SJSA1 (cell line): ENCODE measurements around the gene MAD1L1. TPM values are rescaled to one million over a fixed set of nuclear protein-coding genes. Genes with fewer than 3 reads are reported as not detected.

Source experiments
- DNase-seq, 2 experiments: peaks; one replicate each; pipeline ENCODE4 v3.0.0-alpha.2; 2015 to 2020; ENCODE audit warnings: low spot score in 2 of 2, low read depth in 1 of 2
- H3K27ac ChIP-seq: fragments of 250-450 bp; sonication (Bioruptor Pico); 2 replicates; pipeline ENCODE4 v1.5.1; 2020; ENCODE audit warnings: mild to moderate bottlenecking, moderate library complexity
- H3K27me3 ChIP-seq: fragments of 250-450 bp; sonication (Bioruptor Pico); replicated peaks from 2 replicates; pipeline ENCODE4 v1.5.1; 2020; ENCODE audit warnings: mild to moderate bottlenecking, moderate library complexity
- H3K36me3 ChIP-seq: fragments of 250-450 bp; sonication (Bioruptor Pico); 2 replicates; pipeline ENCODE4 v1.5.1; 2020; ENCODE audit warnings: mild to moderate bottlenecking
- H3K4me1 ChIP-seq: fragments of 250-450 bp; sonication (Bioruptor Pico); replicated peaks from 2 replicates; pipeline ENCODE4 v1.6.1; 2021; ENCODE audit warnings: mild to moderate bottlenecking
- H3K4me3 ChIP-seq: fragments of 250-450 bp; sonication (Bioruptor Pico); 2 replicates; pipeline ENCODE4 v1.5.1; 2020; ENCODE audit warnings: mild to moderate bottlenecking
- H3K9me3 ChIP-seq: fragments of 250-450 bp; sonication (Bioruptor Pico); replicated peaks from 2 replicates; pipeline ENCODE4 v1.5.1; 2020; ENCODE audit warnings: mild to moderate bottlenecking
- total RNA-seq: library from RNA; depleted of rRNA; stranded (reverse); fragments of >200 nt; shearing (Covaris generic); gene quantifications from 2 replicates; pipeline ENCODE4 v1.2.3, GENCODE V29; 2014; rRNA removed

MAD1L1 gene
- 44.0 and 114 TPM in 2 replicates for total RNA-seq

- H3K36me3 ChIP-seq: peaks cover 73% of the 10 kb centered on the region
- peak within 1 kb of the TSS; percentile 39 for H3K27ac ChIP-seq
- peaks cover 14% of the 10 kb centered on the region for H3K4me1 ChIP-seq
- peak; percentile 88 to 92 for DNase-seq
- H3K4me3 ChIP-seq: peak within 1 kb of the TSS; percentile 73
- H3K27me3 ChIP-seq: no peaks in the 10 kb centered on the region
- H3K9me3 ChIP-seq: no peaks in the 10 kb centered on the region
Observed at GRCh38 chr7:2232766-2233520, at the start of gene MAD1L1. MAD1L1 (minus strand) TSS chr7:2232945; CDS start chr7:2230133, 2,812 bp downstream.

DNA sequence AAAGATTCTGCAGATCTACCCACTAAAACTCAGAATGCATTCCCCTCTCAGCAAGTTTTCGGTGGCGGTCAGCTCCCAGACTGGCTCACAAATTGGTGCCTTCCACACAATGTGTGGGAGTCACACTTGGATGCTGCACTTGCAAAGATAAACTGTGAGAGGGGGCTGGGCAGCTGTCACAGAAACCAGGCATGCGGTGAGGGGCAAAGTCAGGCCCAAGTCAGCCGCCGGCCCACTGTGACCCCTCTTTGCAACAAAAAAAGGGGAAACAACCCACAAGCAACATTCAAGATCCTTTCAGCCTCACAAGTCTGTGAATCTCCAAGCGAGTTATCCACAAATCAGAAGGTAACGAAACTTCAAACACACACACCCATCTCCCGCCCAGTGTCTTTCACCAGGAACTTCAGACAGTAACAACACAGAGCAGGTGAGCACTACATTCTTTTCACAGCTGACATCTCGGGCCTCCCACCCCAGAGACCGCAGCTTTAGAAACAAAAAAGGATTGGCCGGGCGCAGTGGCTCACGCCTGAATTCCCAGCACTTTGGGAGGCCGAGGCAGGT is 49.5 kb upstream of the MAD1L1 start:
- H3K27ac ChIP-seq: no peak overlapping the region
- H3K4me3 ChIP-seq: no peak overlapping the region
- H3K27me3 ChIP-seq: no peaks in the 10 kb centered on the region
- H3K36me3 ChIP-seq: no peaks in the 10 kb centered on the region
- H3K4me1 ChIP-seq: no peaks in the 10 kb centered on the region
- no peaks in the 10 kb centered on the region for H3K9me3 ChIP-seq
- DNase-seq: no peak

GRCh38 chr7:2281541-2281940 is 48.8 kb upstream of the MAD1L1 start:
- Histone ChIP-seq H3K9me3 (no peaks in the 10 kb centered on the region), H3K27ac (no peak overlapping the region), H3K4me3 (no peak overlapping the region), H3K4me1 (no peaks in the 10 kb centered on the region), H3K36me3 (0 out of 2 replicates have a peak, but pooled peaks cover 3% of the 10 kb centered on the region), H3K27me3 (no peaks in the 10 kb centered on the region)
- no peak for DNase-seq

- no peaks in the 10 kb centered on the region for H3K27me3 ChIP-seq
- H3K36me3 ChIP-seq: peaks cover 5% of the 10 kb centered on the region; the same call in 1 of the 2 replicates
- H3K4me1 ChIP-seq: no peaks in the 10 kb centered on the region
- no peak for DNase-seq
- H3K27ac ChIP-seq: no peak overlapping the region
- no peak overlapping the region for H3K4me3 ChIP-seq
- no peaks in the 10 kb centered on the region for H3K9me3 ChIP-seq
Observed at GRCh38 chr7:2280424-2280823, 47.7 kb upstream of the MAD1L1 start.

GRCh38 chr7:2279896-2280295 is 47.2 kb upstream of the MAD1L1 start:
- Histone ChIP-seq H3K4me1 (no peaks in the 10 kb centered on the region), H3K27me3 (no peaks in the 10 kb centered on the region)
- DNase-seq: no peak

GRCh38 chr7:2278026-2278425 is 45.3 kb upstream of the MAD1L1 start:
- H3K4me3 ChIP-seq: no peak overlapping the region
- no peak overlapping the region for H3K27ac ChIP-seq
- H3K9me3 ChIP-seq: no peaks in the 10 kb centered on the region
- peaks cover 13% of the 10 kb centered on the region; the same call in 1 of the 2 replicates for H3K36me3 ChIP-seq
- no peak for DNase-seq
- H3K4me1 ChIP-seq: no peaks in the 10 kb centered on the region
- H3K27me3 ChIP-seq: no peaks in the 10 kb centered on the region

More at GRCh38 chr7:2279896-2280295, 47.2 kb upstream of the MAD1L1 start:
- H3K4me3 ChIP-seq: no peak overlapping the region
- H3K27ac ChIP-seq: no peak overlapping the region
- H3K9me3 ChIP-seq: no peaks in the 10 kb centered on the region
- peaks cover 5% of the 10 kb centered on the region; the same call in 1 of the 2 replicates for H3K36me3 ChIP-seq

GRCh38 chr7:2276107-2276506 is 43.4 kb upstream of the MAD1L1 start:
- no peaks in the 10 kb centered on the region for H3K4me1 ChIP-seq
- no peak overlapping the region for H3K4me3 ChIP-seq
- H3K27me3 ChIP-seq: no peaks in the 10 kb centered on the region
- no peak for DNase-seq
- H3K36me3 ChIP-seq: peaks cover 24% of the 10 kb centered on the region
- no peaks in the 10 kb centered on the region for H3K9me3 ChIP-seq
- no peak overlapping the region for H3K27ac ChIP-seq

DNA sequence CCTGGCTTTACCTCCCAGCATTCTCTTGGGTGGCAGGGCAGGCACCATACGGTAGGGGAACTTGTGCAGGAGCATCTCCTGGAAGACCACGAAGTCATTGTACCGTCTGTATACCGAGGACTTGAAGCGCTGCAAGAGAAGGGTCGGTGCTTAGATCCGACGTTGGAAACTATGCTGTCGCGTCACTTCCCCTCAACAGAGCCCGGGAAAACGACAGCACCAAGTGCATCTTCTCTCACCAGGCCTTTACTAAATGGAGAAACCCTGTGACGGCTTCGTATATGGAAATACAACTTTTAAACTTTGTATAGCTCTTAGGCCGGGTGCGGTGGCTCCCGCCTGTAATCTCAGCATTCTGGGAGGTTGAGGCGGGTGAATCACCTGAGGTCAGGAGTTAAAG is 42.4 kb upstream of the MAD1L1 start:
- H3K4me3 ChIP-seq: no peak overlapping the region
- H3K4me1 ChIP-seq: no peaks in the 10 kb centered on the region
- H3K27me3 ChIP-seq: no peaks in the 10 kb centered on the region
- H3K9me3 ChIP-seq: no peaks in the 10 kb centered on the region
- no peak for DNase-seq
- H3K27ac ChIP-seq: no peak overlapping the region
- H3K36me3 ChIP-seq: peaks cover 31% of the 10 kb centered on the region

DNA sequence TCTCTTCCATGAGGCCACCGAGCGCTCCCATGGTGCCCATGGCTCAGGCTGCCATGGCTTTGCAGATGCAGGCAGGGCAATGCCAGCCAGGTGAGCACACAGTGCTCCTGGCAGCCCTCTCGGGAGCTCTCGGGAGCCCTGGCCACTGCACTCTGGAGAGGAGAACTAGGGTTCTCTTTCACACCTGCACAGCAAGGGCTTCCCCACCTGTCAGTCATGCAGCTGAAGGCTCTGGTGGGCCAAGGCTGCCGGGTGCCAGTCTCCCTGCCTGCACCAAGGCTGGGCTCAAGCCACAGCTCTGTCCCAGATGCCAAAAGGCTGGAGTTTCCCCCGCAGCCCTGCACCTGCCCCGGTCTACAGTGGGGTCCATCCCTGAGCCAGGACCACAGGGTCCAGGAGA is 41.9 kb upstream of the MAD1L1 start:
- peaks cover 31% of the 10 kb centered on the region for H3K36me3 ChIP-seq
- no peak for DNase-seq
- no peak overlapping the region for H3K4me3 ChIP-seq
- no peak overlapping the region for H3K27ac ChIP-seq
- H3K4me1 ChIP-seq: peaks cover 3% of the 10 kb centered on the region
- no peaks in the 10 kb centered on the region for H3K27me3 ChIP-seq
- no peaks in the 10 kb centered on the region for H3K9me3 ChIP-seq

- Histone ChIP-seq H3K27ac (no peak overlapping the region), H3K36me3 (peaks cover 31% of the 10 kb centered on the region), H3K4me3 (no peak overlapping the region), H3K27me3 (no peaks in the 10 kb centered on the region), H3K9me3 (no peaks in the 10 kb centered on the region), H3K4me1 (peaks cover 6% of the 10 kb centered on the region)
- no peak for DNase-seq
Observed at GRCh38 chr7:2273866-2274265, 41.1 kb upstream of the MAD1L1 start.

GRCh38 chr7:2272031-2272430 is 39.3 kb upstream of the MAD1L1 start:
- Histone ChIP-seq H3K36me3 (peaks cover 28% of the 10 kb centered on the region), H3K27me3 (no peaks in the 10 kb centered on the region), H3K9me3 (no peaks in the 10 kb centered on the region), H3K4me1 (peaks cover 6% of the 10 kb centered on the region), H3K4me3 (no peak overlapping the region), H3K27ac (no peak overlapping the region)
- no peak for DNase-seq

DNA sequence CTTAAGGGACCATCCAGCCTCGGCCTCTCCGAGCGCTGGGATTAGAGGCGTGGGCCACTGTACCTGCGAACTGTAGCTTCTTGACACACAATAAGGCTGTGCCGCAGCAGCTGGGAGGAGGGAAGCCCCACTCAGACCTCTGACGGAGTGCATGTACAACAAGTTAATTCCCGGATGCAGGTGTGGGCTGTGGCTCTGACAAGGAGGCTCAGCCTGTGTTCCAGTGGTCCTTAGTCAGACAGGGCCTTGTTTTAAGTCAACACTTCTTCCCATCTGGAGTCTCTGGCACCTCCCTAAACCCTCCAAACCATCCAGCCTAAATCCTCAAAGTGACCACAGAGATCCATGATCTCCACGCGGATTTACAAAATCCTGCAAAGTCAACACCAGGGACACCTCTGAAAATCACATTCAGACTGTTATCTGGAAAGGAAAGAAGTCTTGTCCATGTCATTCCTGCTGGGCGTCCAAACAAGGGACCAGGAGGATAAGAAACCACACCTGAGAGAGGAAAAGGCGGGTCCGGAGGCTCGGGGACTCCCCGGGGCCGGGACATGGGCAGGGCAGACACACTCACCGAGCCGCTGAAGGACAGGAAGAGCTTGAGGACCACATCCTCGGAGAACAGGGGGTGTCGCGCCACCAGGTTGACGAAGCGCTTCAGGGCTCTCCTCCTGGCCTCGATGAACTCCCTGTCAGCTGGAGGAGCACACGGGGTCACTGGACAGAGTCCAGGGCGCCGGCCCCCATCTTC is 38.7 kb upstream of the MAD1L1 start:
- H3K27ac ChIP-seq: no peak overlapping the region
- H3K36me3 ChIP-seq: peaks cover 28% of the 10 kb centered on the region
- H3K4me1 ChIP-seq: peaks cover 12% of the 10 kb centered on the region
- no peak overlapping the region for H3K4me3 ChIP-seq
- H3K27me3 ChIP-seq: no peaks in the 10 kb centered on the region
- no peaks in the 10 kb centered on the region for H3K9me3 ChIP-seq
- DNase-seq: no peak

DNA sequence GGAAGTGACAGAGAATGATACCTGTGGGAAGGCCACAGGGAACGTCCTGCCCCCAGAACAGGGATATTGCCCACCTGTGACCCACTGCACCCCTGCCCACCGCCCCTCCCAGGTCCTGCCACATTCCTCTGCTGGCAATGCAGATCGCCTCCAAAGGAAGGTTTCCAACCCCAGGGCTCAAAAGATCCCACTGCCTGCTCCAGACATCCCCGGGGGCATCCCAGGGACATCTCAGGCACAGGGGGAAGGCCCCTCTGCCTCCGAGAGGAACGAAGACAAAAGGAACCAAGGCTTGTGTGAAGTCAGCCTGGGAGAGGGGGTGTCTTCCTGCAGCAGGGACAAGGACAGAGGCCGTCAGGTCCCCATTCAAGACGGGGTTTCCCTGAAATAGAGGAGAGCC is 37.8 kb upstream of the MAD1L1 start:
- Histone ChIP-seq H3K4me1 (peaks cover 22% of the 10 kb centered on the region), H3K4me3 (no peak overlapping the region), H3K27ac (no peak overlapping the region), H3K36me3 (peaks cover 26% of the 10 kb centered on the region), H3K9me3 (no peaks in the 10 kb centered on the region), H3K27me3 (no peaks in the 10 kb centered on the region)
- no peak for DNase-seq

GRCh38 chr7:2269991-2270460 is 37.3 kb upstream of the MAD1L1 start:
- Histone ChIP-seq H3K27ac (no peak overlapping the region), H3K4me3 (no peak overlapping the region), H3K27me3 (no peaks in the 10 kb centered on the region), H3K9me3 (no peaks in the 10 kb centered on the region), H3K4me1 (peaks cover 24% of the 10 kb centered on the region), H3K36me3 (peaks cover 29% of the 10 kb centered on the region)
- no peak for DNase-seq
